HG03378 (cell line): Measurements from ENCODE around the gene FTH1.
"Not testable (repeated sequence)": the region's sequence is repeated elsewhere in the genome, so short reads cannot be mapped to it uniquely, and the experiment has no call there.

ENCODE experiments used
- ATAC-seq: cut with Tn5 transposase; IDR thresholded peaks from one replicate; pipeline ENCODE4 v1.9.1; 2021; ENCODE audit warnings: mild to moderate bottlenecking, moderate library complexity; ENCODE audit not compliant: unreplicated experiment

FTH1 gene

GRCh38 chr11:61978703-61979661 lies 11.5 kb upstream of the FTH1 start:
- ATAC-seq: no peak

GRCh38 chr11:61976813-61977475 lies 9.5 kb upstream of the FTH1 start:
- no peak for ATAC-seq

- ATAC-seq: no peak
These were observed 9.0 kb upstream of the FTH1 start for GRCh38 chr11:61976420-61976800.

GRCh38 chr11:61975638-61976419 lies 8.4 kb upstream of the FTH1 start:
- no peak for ATAC-seq

GRCh38 chr11:61974766-61975631 lies 7.6 kb upstream of the FTH1 start:
- ATAC-seq: no peak

DNA sequence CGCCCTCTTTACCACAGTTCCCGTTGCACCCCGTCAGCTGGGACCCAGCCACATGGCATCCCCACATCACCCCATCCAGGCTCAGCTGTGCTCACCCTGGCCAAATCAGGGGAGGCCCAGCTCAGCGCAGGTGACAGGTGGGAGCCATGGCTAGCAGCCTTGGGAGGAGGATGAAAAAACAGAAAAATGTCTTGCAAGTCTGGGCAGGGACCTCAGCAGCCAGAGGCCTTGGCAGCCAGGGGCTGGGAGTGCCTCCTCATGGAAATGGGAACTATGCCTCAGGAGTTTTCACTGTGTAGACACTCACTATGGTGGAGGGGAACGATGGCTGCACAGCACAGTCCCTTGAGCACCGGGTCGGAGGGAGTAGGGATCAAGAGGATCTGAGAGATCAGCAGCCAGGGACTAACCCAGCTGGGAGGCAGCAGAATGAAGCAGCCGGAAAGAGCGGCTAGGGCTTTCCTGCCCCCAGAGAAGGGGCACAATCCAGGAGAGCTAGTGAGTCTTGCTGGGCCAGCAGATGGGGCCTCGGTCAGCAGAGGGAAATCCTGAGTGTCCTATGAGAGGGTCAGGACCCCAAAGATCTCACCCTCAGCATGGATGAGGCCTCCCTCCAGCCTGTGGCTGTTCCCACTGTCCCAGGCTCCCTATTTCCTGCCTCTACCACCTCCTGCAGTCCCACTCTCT lies 6.2 kb upstream of the FTH1 start:
- no peak for ATAC-seq

DNA sequence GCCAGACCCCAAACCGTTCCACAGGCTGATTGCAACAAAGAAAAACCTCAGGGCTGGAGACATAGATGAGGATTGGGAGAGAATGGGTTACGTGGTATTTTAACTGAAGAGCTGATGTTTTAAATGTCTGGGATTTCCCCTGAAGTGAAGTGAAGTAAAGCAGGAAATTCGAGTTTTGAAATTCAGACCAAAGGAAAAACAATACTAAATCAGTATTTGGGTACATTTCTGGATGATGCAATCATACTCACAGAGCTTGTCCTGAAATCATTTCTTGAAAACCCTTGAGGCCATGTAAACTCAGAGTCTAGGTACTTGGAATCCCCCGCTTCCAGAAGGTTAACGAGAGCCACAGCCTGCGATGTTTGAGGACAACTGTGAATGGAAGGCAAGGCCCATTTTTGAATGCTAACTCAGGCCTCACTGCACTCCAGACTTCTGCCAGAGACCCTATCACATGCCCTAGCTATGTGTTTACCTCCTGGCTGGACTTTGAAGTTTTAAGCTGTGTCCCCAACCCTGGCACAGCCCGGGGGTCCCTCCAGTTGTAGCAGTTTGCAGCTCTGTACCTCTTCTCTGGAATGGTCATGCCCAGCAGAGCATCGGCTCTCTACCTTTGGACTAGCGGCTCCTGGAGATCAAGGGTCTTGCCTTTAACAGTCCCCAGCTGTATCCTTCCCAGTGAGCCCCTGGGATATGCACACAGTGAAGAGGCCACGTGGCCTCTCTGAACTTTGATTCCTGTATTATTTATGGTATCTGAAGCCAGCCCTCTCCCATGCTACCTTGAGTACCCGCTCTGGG lies 5.4 kb upstream of the FTH1 start:
- ATAC-seq: no peak

- no peak for ATAC-seq
These were observed 4.8 kb upstream of the FTH1 start for GRCh38 chr11:61972112-61972671.

GRCh38 chr11:61971248-61972111 lies 4.0 kb upstream of the FTH1 start:
- no peak for ATAC-seq

- ATAC-seq: no peak
These were observed 2.6 kb upstream of the FTH1 start for GRCh38 chr11:61969838-61970662.

DNA sequence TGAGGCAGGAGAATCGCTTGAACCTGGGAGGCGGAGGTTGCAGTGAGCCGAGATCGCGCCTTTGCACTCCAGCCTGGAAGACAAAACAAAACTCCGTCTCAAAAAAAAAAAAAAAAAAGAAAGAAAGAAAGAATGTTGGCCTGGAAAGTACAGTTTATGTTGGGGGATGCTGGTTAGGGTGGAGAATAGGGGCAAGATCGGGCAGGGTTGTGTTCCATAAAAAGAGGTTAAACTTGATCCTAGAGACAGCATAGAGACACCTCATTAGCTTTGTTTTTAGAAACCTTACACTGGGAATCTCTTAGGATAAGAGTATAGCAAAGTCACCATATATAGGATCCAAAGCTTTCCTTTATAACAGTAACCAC lies 1.9 kb upstream of the FTH1 start:
- no peak for ATAC-seq

- no peak for ATAC-seq
These were observed 1.4 kb upstream of the FTH1 start for GRCh38 chr11:61968758-61969390.

DNA sequence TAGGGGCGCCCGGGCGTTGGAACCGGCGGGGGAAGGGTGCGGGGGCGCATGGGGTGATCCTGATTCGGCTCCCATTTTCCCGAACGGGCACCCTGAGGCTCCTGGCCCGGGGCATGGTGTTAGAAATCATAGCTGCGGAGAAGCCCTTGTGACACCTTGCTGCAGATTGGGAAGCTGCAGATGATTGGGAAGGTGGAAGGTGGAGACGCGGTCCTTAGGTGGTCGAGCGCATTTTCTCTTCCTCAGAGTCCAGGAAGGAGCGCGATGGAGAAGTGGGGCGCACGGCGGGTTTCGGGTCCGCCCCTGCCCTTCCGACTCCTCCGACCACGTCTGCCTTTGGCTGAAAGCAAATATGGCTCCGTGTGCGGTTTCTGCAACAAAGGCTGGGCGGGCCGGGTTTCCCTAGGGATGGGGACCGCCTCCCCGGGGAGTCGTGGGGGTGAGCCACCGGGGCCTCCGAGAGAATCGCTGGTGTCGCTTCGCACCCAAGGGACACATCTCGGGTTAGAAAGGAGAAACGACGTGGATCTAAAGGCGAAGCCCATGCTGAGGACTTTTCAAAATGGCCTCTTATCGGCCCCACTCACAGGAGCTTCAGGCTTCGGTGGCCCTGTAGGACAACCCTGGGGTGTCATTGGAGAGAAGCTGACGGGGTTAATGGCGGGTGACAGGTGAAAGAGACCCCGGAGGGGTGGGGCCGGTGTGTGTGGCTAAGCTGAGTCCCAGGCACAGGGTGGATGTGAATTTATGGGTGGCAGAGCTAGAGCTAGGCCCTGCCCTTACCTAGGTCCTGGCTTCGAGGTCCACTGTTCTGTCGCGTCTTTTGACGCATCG lies 707 bp upstream of the FTH1 start:
- ATAC-seq: peak; percentile 24

- no peak for ATAC-seq
These were observed 709 bp downstream of the FTH1 start for GRCh38 chr11:61966734-61967115.

GRCh38 chr11:61964666-61965271 lies 2.7 kb downstream of the FTH1 start:
- ATAC-seq: not testable (repeated sequence)
